ENCODE data around the gene SEMA3F. TPM values are rescaled to one million over a fixed set of nuclear protein-coding genes. Genes with fewer than 3 reads are reported as not detected.

SEMA3F gene
- total RNA-seq, 4 donors from 2014 or later: 18.3 to 46.2 (median 33.8) TPM

DNA sequence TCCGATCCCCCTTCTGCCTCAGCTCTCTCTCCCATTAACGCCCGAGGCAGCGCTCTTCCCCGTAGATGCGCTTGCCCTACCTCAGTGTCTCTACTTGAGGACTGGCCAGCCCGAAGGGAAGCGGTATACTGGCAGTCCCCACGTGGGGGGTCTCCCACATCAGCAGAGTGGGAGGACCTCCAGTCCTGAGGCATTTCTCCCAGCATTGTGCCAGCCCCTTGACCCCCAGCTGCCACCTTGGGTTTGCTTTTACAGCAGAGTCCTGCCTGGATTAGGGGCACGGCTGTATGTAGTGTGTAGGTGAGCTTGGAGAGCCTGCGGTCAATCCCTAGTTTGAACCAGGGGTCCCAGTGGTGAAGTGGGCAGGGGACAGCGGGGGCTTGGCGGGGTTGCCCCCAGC is 767 bp downstream of the SEMA3F start:
- TF ChIP-seq, protein P1, sequence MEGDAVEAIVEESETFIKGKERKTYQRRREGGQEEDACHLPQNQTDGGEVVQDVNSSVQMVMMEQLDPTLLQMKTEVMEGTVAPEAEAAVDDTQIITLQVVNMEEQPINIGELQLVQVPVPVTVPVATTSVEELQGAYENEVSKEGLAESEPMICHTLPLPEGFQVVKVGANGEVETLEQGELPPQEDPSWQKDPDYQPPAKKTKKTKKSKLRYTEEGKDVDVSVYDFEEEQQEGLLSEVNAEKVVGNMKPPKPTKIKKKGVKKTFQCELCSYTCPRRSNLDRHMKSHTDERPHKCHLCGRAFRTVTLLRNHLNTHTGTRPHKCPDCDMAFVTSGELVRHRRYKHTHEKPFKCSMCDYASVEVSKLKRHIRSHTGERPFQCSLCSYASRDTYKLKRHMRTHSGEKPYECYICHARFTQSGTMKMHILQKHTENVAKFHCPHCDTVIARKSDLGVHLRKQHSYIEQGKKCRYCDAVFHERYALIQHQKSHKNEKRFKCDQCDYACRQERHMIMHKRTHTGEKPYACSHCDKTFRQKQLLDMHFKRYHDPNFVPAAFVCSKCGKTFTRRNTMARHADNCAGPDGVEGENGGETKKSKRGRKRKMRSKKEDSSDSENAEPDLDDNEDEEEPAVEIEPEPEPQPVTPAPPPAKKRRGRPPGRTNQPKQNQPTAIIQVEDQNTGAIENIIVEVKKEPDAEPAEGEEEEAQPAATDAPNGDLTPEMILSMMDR (IDR thresholded peaks at IDR 0.05): no peak
- no peak for DNase-seq (ENCODE audit: low spot score)
- ATAC-seq (ENCODE audit: low FRiP score): no peak

DNA sequence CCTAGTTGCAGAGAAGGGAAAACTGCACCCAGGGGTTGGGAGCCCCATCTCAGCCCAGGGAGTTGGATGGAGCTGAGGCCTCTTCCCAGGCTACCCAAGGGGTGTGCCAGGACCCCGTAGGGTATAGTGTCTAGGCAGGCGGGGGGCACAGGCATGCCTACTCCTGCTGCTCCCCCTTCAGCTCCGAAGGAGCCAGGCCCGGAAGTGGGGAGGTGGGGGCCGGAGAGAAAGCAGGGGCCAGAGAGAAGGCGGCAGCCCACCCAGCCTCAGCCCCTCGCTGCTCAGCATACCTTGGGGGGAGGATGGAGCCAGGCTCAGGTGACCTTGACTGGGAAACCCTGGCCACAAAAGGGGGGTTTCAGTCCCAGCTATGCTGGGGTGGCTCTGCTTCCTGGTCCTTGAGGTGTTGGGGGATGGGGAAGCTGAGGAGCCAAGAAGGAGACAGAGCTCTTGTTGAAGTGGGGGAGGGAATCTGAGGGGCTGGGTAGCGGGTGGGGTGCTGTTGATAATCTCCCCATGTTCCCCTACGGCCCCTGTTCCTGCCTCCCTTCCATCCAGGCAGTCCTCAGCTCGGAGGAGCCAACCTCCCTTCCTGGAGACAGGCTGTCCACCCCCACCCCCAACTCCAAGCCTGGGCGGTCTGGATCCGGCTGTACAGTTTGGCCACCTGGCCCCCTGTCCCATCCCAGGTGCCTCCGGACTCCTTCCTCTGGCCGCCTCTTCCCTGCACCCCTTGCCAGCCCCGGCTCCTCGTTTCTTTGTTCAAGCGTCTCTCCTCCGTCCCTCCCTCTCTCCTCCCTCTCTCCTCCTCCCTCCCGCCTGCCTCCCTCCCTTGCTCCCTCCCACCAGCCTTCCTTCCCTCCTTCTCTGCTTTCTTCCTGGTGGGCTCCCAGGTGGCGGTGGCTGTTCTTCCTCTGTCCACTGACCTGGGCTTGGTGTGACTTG is 1.7 kb downstream of the SEMA3F start:
- DNase-seq (ENCODE audit: low spot score): no peak
- ATAC-seq (ENCODE audit: low FRiP score): no peak
- TF ChIP-seq, protein P1 (IDR thresholded peaks at IDR 0.05): no peak

DNA sequence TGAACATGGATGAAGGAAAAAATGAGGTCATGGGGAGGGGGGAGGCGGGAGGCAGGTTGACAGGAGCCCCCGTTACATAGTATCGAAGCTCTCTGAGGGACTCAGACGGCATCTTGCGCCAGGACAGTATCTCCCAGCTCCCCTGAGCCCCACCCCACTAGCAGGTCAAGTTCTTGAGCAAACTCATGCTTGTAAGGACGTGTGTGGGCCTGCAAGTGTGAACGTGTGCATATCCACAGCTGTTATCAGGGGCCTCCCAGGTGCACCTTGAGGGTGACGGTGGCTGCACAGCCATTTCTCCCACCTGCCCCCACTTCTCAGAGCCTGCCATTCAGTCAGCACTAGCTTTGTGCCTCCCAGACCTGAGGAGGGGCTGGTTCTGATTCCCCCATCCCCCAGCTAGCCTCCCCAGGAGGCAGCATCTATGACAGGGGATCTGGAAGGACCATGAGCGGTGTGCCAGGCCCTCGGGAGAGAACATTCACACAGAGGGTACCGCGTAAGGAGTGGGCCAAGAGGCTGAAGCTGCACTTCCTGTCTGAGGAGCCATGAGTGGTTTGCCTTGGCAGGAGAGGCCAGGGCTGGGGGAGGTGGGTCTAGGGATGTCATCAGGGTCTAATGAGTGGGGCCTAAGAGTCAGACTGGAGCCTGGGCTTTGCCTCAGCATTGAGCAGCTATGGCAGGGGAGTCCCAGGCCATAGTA is 2.9 kb downstream of the SEMA3F start:
- DNase-seq (ENCODE audit: low spot score) (no peak), ATAC-seq (ENCODE audit: low FRiP score) (peak; percentile 19)
- TF ChIP-seq, protein P1 (IDR thresholded peaks at IDR 0.05): no peak

DNA sequence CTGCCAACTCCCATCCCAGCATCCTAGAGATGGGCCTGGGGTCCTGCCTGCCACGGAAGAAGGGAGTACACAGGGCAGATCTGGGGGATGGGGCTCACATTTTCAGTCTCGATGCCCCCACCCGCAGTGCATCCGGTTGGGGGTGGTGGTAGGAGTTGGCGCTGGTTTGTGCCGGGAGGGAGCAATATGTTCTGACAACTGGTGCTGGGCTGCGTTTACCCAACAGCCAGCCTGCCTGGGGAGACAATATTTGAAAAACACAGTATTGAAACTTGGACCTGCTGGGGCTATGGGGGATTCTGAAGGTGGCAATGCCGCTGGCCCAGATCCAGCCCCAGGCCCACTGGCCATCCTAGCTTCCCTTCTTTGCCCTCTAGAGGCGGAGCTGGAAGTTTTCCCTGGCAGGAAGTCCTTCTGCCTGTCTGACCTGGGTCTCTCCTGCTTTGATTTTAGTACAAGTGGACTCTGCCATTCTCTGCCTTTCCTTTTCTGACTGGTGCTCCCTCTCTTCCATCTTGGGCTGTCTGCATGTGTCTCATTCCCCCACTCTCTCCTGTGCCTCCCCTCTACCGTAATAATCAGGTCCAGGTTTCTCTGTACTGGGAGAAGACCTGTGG is 3.5 kb downstream of the SEMA3F start:
- no peak for ATAC-seq (ENCODE audit: low FRiP score)
- TF ChIP-seq, protein P1 (IDR thresholded peaks at IDR 0.05): no peak
- no peak for DNase-seq (ENCODE audit: low spot score)

DNA sequence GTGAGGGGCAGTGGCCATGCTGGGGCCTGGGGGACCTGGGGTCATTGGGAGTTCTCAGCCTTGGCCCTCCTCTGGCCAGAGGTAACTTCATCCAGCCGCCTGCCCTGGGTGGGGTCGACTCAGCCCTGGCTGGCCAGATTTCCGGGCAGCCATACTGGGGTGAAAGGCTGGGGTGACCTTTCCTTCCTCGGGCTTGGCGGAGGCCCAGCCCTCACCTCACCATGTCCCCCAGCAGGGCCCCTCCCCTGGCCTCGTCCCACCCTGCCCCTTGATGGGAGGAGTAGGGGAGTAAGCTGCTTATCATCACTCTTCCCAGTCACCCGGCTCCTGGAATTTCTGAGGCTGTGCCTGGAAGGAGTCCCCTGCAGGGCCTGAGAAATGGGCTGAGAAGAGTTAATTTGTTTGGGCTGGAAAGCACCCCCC is 5.4 kb downstream of the SEMA3F start:
- DNase-seq (ENCODE audit: low spot score) (no peak), ATAC-seq (ENCODE audit: low FRiP score) (no peak)
- TF ChIP-seq, protein P1 (IDR thresholded peaks at IDR 0.05): no peak

DNA sequence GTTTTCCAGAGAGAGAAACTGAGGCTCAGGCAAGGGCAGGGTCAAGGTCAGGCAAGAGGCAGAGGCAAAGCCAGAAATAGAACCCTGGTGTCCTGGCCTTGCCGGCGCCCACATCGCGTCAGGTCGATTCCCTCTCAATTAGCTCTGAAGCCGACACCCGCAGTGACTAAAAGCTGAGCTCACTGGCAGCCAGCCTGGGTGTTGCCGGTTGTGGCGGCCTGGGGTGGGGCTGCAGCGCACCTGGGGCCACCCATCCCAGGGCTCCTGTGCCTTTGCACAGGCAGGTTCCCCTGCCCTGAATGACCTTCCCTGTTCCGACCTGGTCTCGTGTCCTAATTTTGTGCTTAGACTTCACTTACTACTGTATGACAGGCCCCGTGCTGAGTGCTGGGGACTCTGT is 6.2 kb downstream of the SEMA3F start:
- ATAC-seq (ENCODE audit: low FRiP score) (no peak), DNase-seq (ENCODE audit: low spot score) (no peak)
- TF ChIP-seq, protein P1 (IDR thresholded peaks at IDR 0.05): no peak

Data from omental fat pad (tissue), 4 donors.